DMS153 treated with DMSO at 0.1 percent for 48 hours (cell line): Measurements from ENCODE around the gene B4GALNT4.
"Not testable (repeated sequence)": the region's sequence is repeated elsewhere in the genome, so short reads cannot be mapped to it uniquely, and the experiment has no call there.

Source experiments
- DNase-seq: peaks from one replicate; lab custom pipeline; 2025; ENCODE audit not compliant: unreplicated experiment; lab: John Stamatoyannopoulos, UW

B4GALNT4 gene

GRCh38 chr11:391117-392017 lies 22.1 kb downstream of the B4GALNT4 start:
- no peak for DNase-seq

GRCh38 chr11:392102-392777 lies 22.9 kb downstream of the B4GALNT4 start:
- DNase-seq, result no peak

GRCh38 chr11:393219-394033 lies 24.1 kb downstream of the B4GALNT4 start:
- DNase-seq, result no peak

DNA sequence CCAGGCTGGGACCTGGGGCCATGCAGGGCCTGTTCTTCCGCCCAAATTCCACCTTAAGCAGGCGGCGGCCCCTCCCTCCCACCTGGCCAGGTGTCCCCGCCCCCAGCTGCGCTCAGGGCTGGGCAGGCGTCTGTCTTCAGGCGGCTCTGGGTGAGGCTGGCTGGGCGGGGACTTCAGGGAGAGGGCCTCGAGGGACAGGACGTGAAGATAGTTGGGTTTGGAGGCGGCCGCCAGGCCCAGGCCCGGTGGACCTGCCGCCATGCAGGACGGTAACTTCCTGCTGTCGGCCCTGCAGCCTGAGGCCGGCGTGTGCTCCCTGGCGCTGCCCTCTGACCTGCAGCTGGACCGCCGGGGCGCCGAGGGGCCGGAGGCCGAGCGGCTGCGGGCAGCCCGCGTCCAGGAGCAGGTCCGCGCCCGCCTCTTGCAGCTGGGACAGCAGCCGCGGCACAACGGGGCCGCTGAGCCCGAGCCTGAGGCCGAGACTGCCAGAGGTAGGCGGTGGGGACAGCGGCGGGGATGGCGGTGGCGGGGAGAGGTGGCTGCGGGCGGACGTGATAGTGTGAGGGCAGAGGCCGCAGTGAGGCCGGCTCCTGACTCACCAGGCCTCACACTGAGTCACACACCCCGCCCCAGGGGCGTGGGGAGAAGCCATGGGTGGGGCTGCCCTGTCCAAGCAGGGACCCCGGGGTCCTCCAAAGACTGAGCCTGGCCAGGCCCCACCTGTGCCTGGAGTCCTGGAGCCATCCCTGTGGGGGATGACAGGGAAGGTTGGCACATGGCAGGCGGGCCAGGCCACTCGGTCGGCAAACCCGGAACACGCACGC lies 24.9 kb downstream of the B4GALNT4 start, which contains the start of gene PKP3:
TSS of gene PKP3 (plus strand) at position 176 of the 824 bp plus-strand sequence. CDS start at position 260, 84 bp downstream.
- peak; percentile 56 for DNase-seq

DNA sequence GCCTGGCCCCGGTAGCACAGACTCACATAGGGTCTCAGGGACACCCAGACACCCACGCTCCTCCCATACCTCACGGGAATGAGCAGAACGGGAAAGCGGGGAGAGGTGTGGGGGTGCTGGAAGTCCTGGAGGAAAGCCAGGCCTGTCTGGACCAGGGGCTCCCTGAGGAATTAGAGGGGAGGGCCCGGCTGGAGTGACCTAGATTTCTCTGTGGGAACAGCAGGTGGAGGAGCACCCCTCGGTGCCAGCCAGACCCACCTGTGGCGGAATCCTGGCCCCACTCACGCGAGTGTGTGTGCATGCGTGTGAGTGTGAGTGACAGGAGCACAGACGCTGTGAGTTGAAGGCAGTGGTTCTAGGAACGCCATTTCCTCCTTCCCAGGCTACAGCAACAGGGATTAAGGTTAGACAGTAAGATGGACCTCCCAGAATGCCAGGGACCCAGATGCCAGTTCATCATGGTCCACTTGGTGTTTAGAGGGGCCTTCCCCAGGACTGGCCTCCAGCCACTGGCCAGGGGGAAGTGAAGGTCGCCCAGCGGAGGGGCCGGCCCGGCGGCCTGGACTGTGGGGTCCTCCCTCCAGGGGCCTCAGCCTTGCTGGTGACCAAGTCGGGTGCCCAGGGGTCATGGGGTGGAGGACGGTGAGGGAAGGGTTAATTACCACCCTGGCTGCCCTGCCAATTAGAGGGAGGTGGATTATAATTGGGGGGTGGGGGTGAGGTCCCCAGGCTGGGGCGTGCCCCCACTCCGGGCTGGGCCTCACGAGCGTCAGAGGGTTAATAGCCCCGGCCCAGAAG lies 25.8 kb downstream of the B4GALNT4 start:
- DNase-seq, result no peak

DNA sequence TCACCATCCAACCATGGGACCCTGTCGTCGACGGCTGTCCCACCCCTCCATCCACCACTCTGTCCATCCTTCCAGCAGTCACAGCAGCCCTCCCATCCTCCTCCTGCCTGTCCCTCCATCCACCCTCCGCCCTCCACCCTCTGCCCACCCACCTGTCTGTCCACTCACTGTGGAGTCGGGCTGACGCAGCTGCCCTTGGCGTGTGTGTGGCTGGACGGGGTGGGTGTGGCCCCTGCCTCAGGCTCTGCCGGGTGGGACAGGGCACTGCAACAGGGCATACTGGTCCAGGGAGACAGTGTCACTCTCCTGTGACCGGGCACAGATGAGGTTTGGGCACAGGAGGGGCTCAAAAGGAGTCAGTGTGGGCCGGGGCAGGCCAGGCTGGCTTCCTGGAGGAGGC lies 26.6 kb downstream of the B4GALNT4 start:
- DNase-seq, result no peak

GRCh38 chr11:396511-396947 lies 27.2 kb downstream of the B4GALNT4 start:
- no peak for DNase-seq

GRCh38 chr11:396948-397548 lies 27.7 kb downstream of the B4GALNT4 start:
- no peak for DNase-seq

GRCh38 chr11:398826-399225 lies 29.5 kb downstream of the B4GALNT4 start:
- no peak for DNase-seq

GRCh38 chr11:399731-400211 lies 30.5 kb downstream of the B4GALNT4 start:
- DNase-seq, result no peak

GRCh38 chr11:400241-400689 lies 31.0 kb downstream of the B4GALNT4 start:
- no peak for DNase-seq

- not testable (repeated sequence) for DNase-seq
Observed at GRCh38 chr11:401196-401595, 31.9 kb downstream of the B4GALNT4 start.

DNA sequence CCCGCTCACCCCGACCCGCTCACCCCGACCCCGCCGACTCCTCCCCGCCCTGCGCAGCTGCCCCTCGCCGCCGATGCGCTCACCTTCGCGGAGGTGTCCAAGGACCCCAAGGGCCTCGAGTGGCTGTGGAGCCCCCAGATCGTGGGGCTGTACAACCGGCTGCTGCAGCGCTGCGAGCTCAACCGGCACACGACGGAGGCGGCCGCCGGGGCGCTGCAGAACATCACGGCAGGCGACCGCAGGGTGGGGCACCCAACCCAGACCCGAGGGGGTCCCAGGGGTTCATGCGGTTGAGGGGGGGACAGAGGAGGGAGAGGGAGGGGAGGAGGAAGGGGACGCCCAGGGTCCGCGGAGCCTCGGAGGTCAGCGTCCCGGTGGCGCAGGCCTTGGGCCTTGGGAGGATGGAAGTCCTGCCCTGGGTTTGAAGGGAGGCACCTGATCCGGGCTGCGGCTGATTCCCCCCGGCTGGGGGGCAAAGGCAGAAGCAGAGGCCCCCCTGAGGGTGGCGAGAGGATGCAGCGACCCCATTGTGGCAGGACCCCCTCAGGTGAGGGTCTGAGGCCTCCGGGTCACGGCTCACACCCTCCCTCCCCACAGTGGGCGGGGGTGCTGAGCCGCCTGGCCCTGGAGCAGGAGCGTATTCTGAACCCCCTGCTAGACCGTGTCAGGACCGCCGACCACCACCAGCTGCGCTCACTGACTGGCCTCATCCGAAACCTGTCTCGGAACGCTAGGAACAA lies 33.9 kb downstream of the B4GALNT4 start:
- no peak for DNase-seq

- no peak for DNase-seq
Observed at GRCh38 chr11:403761-404431, 34.6 kb downstream of the B4GALNT4 start.

DNA sequence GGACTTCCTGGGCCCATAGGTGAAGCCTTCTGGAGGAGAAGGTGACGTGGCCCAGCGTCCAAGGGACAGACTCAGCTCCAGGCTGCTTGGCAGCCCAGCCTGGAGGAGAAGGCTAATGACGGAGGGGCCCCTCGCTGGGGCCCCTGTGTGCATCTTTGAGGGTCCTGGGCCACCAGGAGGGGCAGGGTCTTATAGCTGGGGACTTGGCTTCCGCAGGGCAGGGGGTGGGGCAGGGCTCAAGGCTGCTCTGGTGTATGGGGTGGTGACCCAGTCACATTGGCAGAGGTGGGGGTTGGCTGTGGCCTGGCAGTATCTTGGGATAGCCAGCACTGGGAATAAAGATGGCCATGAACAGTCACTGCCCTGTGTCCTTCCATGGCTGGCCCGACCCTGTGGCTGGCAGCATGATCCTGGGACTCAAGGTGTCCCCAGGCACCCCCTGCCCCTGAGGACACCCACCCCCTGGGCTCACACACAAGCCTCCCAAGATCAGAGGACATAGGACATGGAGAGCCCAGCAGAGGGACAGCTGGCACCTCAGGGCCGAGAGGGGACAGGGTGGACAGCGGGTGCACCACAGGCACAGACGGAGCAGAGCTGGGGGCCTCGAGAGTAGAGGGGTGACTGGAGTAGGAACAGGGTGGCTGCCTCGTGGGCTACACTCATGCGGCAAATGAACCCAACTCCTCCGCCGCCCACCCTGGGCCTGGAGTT lies 35.4 kb downstream of the B4GALNT4 start:
- no peak for DNase-seq

DNA sequence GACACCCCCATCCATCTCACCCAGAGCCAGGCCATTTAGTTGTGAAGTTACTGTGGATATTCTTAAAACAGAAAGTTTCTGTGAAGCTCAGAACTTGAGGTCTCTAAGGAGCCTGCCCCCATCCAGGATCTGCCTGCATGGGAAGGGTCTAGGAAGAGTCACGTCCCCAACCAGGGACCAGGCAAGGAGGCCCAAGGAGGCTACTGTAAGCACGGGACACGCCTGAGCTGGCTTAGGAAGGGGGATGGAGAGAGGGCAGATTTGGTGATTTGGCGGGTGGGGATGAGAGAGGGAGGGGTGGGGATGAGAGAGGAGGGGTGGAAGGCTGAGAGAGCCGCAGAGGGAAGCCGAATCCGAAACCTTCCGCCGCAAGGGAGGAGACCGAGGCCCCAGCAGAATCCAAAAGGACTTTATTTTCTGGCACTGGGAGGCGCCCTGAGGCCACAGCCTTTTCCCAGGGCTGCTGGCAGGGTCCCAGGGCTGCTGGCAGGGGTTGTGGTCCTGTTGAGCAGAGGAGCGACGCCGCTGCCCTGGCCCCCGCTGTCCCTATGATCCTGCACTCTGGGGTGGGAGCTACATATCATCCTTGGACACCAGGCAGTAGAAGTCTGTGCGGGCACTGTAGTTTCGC lies 36.1 kb downstream of the B4GALNT4 start:
- no peak for DNase-seq
